HEK293 (cell line): Measurements from ENCODE around the gene POLR1H.

Experiments
- CTCF ChIA-PET: fragments of 350-600 bp; formaldehyde crosslinking; extraction: SDS; loops from one replicate; lab custom pipeline; 2021; ENCODE audit warnings: antibody characterized with exemption; lab: Yijun Ruan, JAX
- POLR2A ChIA-PET: fragments of 300-600 bp; formaldehyde crosslinking; extraction: SDS; loops from one replicate; lab custom pipeline; 2020; ENCODE audit warnings: antibody characterized with exemption, inconsistent platforms; lab: Yijun Ruan, JAX
- H3K27ac ChIP-seq: fragments of 200-500 bp; sonication (Bioruptor generic); 2 replicates; pipeline ENCODE4 v1.5.1; 2014; ENCODE audit warnings: low read depth, low read length, control low read depth, inconsistent platforms; ENCODE audit errors: extremely low read depth
- H3K36me3 ChIP-seq, 2 experiments: fragments of 200-500 bp in 1 of 2; sonication (Bioruptor generic) in 1 of 2; 1 replicate in 1 of 2; 2 replicates in 1 of 2; pipeline ENCODE4 v1.5.1; 2014 to 2017; ENCODE audit warnings: inconsistent platforms in 2 of 2, low read length in 2 of 2; ENCODE audit not compliant: control insufficient read depth in 2 of 2, insufficient read depth in 1 of 2
- H3K4me1 ChIP-seq: fragments of 200-500 bp; sonication (Bioruptor generic); 2 replicates; pipeline ENCODE4 v1.5.1; 2014; ENCODE audit warnings: mild to moderate bottlenecking, low read length, inconsistent platforms; ENCODE audit not compliant: control insufficient read depth, insufficient read depth
- H3K4me3 ChIP-seq: 2 replicates; pipeline ENCODE4 v1.5.1; 2011; ENCODE audit warnings: low read depth, mild to moderate bottlenecking, control low read depth, low read length, moderate library complexity
- H3K9me3 ChIP-seq: fragments of 200-500 bp; sonication (Bioruptor generic); 2 replicates; pipeline ENCODE4 v1.5.1; 2014; ENCODE audit warnings: low read depth, low read length, inconsistent platforms; ENCODE audit not compliant: control insufficient read depth, insufficient read depth
- KLF1 ChIP-seq: fragments of 450-650 bp; formaldehyde crosslinking; IDR thresholded peaks from 2 replicates; pipeline ENCODE4 v1.5.1; 2016; ENCODE audit warnings: missing biosample characterization, missing genetic modification characterization
- KLF16 ChIP-seq: fragments of 450-650 bp; formaldehyde crosslinking; IDR thresholded peaks from 2 replicates; pipeline ENCODE4 v1.5.1; 2017; ENCODE audit warnings: missing biosample characterization, missing genetic modification characterization
- KLF7 ChIP-seq: fragments of 450-650 bp; formaldehyde crosslinking; IDR thresholded peaks from 2 replicates; pipeline ENCODE4 v1.5.1; 2016; ENCODE audit warnings: missing biosample characterization, missing genetic modification characterization, borderline replicate concordance
- PATZ1 ChIP-seq: fragments of 450-650 bp; formaldehyde crosslinking; IDR thresholded peaks from 2 replicates; pipeline ENCODE4 v1.5.1; 2016; ENCODE audit warnings: missing biosample characterization, missing genetic modification characterization
- RBAK ChIP-seq: fragments of 450-650 bp; formaldehyde crosslinking; IDR thresholded peaks from 2 replicates; pipeline ENCODE4 v1.5.1; 2016; ENCODE audit warnings: missing biosample characterization, missing genetic modification characterization
- TCF7L2 ChIP-seq: IDR thresholded peaks from 2 replicates; pipeline ENCODE4 v1.6.1; 2011; ENCODE audit warnings: low read depth, mild to moderate bottlenecking, inconsistent platforms, low read length, moderate library complexity, borderline replicate concordance
- YY2 ChIP-seq: fragments of 450-650 bp; formaldehyde crosslinking; IDR thresholded peaks from 2 replicates; pipeline ENCODE4 v1.5.1; 2016; ENCODE audit warnings: missing biosample characterization, missing genetic modification characterization
- ZBTB49 ChIP-seq: fragments of 450-650 bp; formaldehyde crosslinking; IDR thresholded peaks from 2 replicates; pipeline ENCODE4 v1.5.1; 2016; ENCODE audit warnings: missing biosample characterization, missing genetic modification characterization, low read depth
- ZIC2 ChIP-seq: fragments of 450-650 bp; formaldehyde crosslinking; IDR thresholded peaks from 2 replicates; pipeline ENCODE4 v1.5.1; 2016; ENCODE audit warnings: missing biosample characterization, missing genetic modification characterization
- ZNF114 ChIP-seq: fragments of 450-650 bp; formaldehyde crosslinking; IDR thresholded peaks from 2 replicates; pipeline ENCODE4 v1.5.0; 2017; ENCODE audit warnings: missing biosample characterization, missing genetic modification characterization
- ZNF214 ChIP-seq: fragments of 450-650 bp; formaldehyde crosslinking; IDR thresholded peaks from 2 replicates; pipeline ENCODE4 v1.5.1; 2017; ENCODE audit warnings: missing biosample characterization, mild to moderate bottlenecking, missing genetic modification characterization, borderline replicate concordance
- ZNF449 ChIP-seq: fragments of 450-650 bp; formaldehyde crosslinking; IDR thresholded peaks from 2 replicates; pipeline ENCODE4 v1.5.1; 2017; ENCODE audit warnings: missing biosample characterization, mild to moderate bottlenecking, missing genetic modification characterization, moderate library complexity
- ZNF558 ChIP-seq: fragments of 450-650 bp; formaldehyde crosslinking; IDR thresholded peaks from 2 replicates; pipeline ENCODE4 v1.5.1; 2016; ENCODE audit warnings: missing biosample characterization, missing genetic modification characterization
- ZNF747 ChIP-seq: fragments of 450-650 bp; formaldehyde crosslinking; IDR thresholded peaks from 2 replicates; pipeline ENCODE4 v1.5.1; 2016; ENCODE audit warnings: missing biosample characterization, missing genetic modification characterization
- ZNF791 ChIP-seq: fragments of 450-650 bp; formaldehyde crosslinking; IDR thresholded peaks from 2 replicates; pipeline ENCODE4 v1.5.1; 2016; ENCODE audit warnings: missing biosample characterization, missing genetic modification characterization
- ZSCAN23 ChIP-seq: fragments of 450-650 bp; formaldehyde crosslinking; IDR thresholded peaks from 2 replicates; pipeline ENCODE4 v1.5.1; 2016; ENCODE audit warnings: missing biosample characterization, missing genetic modification characterization
- TF ChIP-seq, protein P1 (sequence below): fragments of 450-650 bp; formaldehyde crosslinking; IDR thresholded peaks from 2 replicates; pipeline ENCODE4 v1.5.1; 2016; ENCODE audit warnings: missing biosample characterization, missing genetic modification characterization
- TF ChIP-seq, protein P2 (sequence below): fragments of 450-650 bp; formaldehyde crosslinking; IDR thresholded peaks from 2 replicates; pipeline ENCODE4 v1.5.1; 2016; ENCODE audit warnings: missing biosample characterization, missing genetic modification characterization
- TF ChIP-seq, protein P3 (sequence below): fragments of 450-650 bp; formaldehyde crosslinking; IDR thresholded peaks from 2 replicates; pipeline ENCODE4 v1.5.1; 2016; ENCODE audit warnings: missing biosample characterization, missing genetic modification characterization, borderline replicate concordance
- TF ChIP-seq, protein P4 (sequence below): fragments of 450-650 bp; formaldehyde crosslinking; IDR thresholded peaks from 2 replicates; pipeline ENCODE4 v1.5.1; 2016; ENCODE audit warnings: missing biosample characterization, missing genetic modification characterization

POLR1H gene

GRCh38 chr6:30087876-30088275, 26.8 kb downstream of the POLR1H start:
- Histone ChIP-seq H3K4me3 (no peak overlapping the region), H3K4me1 (peaks cover 4% of the 10 kb centered on the region), H3K9me3 (no peaks in the 10 kb centered on the region), H3K36me3 (no peaks in the 10 kb centered on the region), H3K27ac (no peak overlapping the region)
- TF ChIP-seq RBAK (tag by site-specific recombination) (no peak), ZSCAN23 (tag by site-specific recombination) (no peak), ZBTB49 (tag by site-specific recombination) (no peak), YY2 (tag by site-specific recombination) (no peak), ZNF791 (tag by site-specific recombination) (no peak), ZNF747 (no peak), ZIC2 (tag by site-specific recombination) (no peak), ZNF214 (tag by site-specific recombination) (no peak), KLF7 (tag by site-specific recombination) (no peak), TCF7L2 (no peak), ZNF114 (tag by site-specific recombination) (no peak), ZNF449 (tag by site-specific recombination) (no peak), KLF1 (tag by site-specific recombination) (no peak), KLF16 (tag by site-specific recombination) (no peak), ZNF558 (tag by site-specific recombination) (no peak), PATZ1 (tag by site-specific recombination) (no peak)
- TF ChIP-seq, protein P1, sequence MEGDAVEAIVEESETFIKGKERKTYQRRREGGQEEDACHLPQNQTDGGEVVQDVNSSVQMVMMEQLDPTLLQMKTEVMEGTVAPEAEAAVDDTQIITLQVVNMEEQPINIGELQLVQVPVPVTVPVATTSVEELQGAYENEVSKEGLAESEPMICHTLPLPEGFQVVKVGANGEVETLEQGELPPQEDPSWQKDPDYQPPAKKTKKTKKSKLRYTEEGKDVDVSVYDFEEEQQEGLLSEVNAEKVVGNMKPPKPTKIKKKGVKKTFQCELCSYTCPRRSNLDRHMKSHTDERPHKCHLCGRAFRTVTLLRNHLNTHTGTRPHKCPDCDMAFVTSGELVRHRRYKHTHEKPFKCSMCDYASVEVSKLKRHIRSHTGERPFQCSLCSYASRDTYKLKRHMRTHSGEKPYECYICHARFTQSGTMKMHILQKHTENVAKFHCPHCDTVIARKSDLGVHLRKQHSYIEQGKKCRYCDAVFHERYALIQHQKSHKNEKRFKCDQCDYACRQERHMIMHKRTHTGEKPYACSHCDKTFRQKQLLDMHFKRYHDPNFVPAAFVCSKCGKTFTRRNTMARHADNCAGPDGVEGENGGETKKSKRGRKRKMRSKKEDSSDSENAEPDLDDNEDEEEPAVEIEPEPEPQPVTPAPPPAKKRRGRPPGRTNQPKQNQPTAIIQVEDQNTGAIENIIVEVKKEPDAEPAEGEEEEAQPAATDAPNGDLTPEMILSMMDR (tag by site-specific recombination), result no peak
- TF ChIP-seq, protein P2, sequence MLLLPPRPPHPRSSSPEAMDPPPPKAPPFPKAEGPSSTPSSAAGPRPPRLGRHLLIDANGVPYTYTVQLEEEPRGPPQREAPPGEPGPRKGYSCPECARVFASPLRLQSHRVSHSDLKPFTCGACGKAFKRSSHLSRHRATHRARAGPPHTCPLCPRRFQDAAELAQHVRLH (tag by site-specific recombination), result no peak
- TF ChIP-seq, protein P3, sequence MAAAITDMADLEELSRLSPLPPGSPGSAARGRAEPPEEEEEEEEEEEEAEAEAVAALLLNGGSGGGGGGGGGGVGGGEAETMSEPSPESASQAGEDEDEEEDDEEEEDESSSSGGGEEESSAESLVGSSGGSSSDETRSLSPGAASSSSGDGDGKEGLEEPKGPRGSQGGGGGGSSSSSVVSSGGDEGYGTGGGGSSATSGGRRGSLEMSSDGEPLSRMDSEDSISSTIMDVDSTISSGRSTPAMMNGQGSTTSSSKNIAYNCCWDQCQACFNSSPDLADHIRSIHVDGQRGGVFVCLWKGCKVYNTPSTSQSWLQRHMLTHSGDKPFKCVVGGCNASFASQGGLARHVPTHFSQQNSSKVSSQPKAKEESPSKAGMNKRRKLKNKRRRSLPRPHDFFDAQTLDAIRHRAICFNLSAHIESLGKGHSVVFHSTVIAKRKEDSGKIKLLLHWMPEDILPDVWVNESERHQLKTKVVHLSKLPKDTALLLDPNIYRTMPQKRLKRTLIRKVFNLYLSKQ (tag by site-specific recombination), result no peak
- TF ChIP-seq, protein P4, sequence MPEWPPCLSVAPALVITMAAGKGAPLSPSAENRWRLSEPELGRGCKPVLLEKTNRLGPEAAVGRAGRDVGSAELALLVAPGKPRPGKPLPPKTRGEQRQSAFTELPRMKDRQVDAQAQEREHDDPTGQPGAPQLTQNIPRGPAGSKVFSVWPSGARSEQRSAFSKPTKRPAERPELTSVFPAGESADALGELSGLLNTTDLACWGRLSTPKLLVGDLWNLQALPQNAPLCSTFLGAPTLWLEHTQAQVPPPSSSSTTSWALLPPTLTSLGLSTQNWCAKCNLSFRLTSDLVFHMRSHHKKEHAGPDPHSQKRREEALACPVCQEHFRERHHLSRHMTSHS (tag by site-specific recombination), result no peak
- ChIA-PET POLR2A (interaction anchor here (1.0 to 2.3 kb wide), 3 partner anchors 14 to 27 kb away, joined by 3 to 8 read pairs (median 5); partner anchors contain the start of gene POLR1H), CTCF (interaction anchor here (0.6 to 1.7 kb wide), 8 partner anchors 9 to 434 kb away, joined by 3 to 10 read pairs (median 4); no protein-coding TSS in a partner anchor)
